DMS114 treated with DMSO at 0.1 percent for 48 hours (cell line): ENCODE results near the gene SEMA3G.

ENCODE experiments used
- DNase-seq: peaks from one replicate; lab custom pipeline; 2025; ENCODE audit not compliant: unreplicated experiment; lab: John Stamatoyannopoulos, UW

SEMA3G gene

GRCh38 chr3:52444860-52445793 is at the start of gene SEMA3G:
Gene SEMA3G (minus strand): TSS chr3:52445103. CDS start chr3:52445027, 76 bp downstream.
- no peak for DNase-seq

GRCh38 chr3:52494445-52494844 is 49.5 kb upstream of the SEMA3G start:
- no peak for DNase-seq

GRCh38 chr3:52493232-52494017 is 48.5 kb upstream of the SEMA3G start:
- DNase-seq = no peak

- no peak for DNase-seq
Measured at GRCh38 chr3:52492059-52492458, 47.2 kb upstream of the SEMA3G start.

- DNase-seq = no peak
Measured at GRCh38 chr3:52490939-52491526, 46.1 kb upstream of the SEMA3G start.

- DNase-seq = no peak
Measured at GRCh38 chr3:52490035-52490938, 45.4 kb upstream of the SEMA3G start.

- no peak for DNase-seq
Measured at GRCh38 chr3:52489453-52489852, 44.5 kb upstream of the SEMA3G start.

- no peak for DNase-seq
Measured at GRCh38 chr3:52488746-52489145, 43.8 kb upstream of the SEMA3G start.

- DNase-seq = no peak
Measured at GRCh38 chr3:52487788-52488691, 43.1 kb upstream of the SEMA3G start.

GRCh38 chr3:52487050-52487787 is 42.3 kb upstream of the SEMA3G start:
- no peak for DNase-seq

GRCh38 chr3:52484680-52485461 is 40.0 kb upstream of the SEMA3G start:
- no peak for DNase-seq

GRCh38 chr3:52483577-52484381 is 38.9 kb upstream of the SEMA3G start:
- no peak for DNase-seq

- DNase-seq = no peak
Measured at GRCh38 chr3:52483081-52483480, 38.2 kb upstream of the SEMA3G start.

- DNase-seq = no peak
Measured at GRCh38 chr3:52481819-52482521, 37.1 kb upstream of the SEMA3G start.

- no peak for DNase-seq
Measured at GRCh38 chr3:52480768-52481715, 36.1 kb upstream of the SEMA3G start.
